Activated CD4-positive, alpha-beta memory T cell treated with anti-CD3 and anti-CD28 coated beads, Interleukin-2, amount 10 ng/mL, durations not matched to agents 7 days and 5 days (primary cell): Measurements from ENCODE around the gene CSNK2A2. TPM values are rescaled to one million over a fixed set of nuclear protein-coding genes. Genes with fewer than 3 reads are reported as not detected.

Experiments used
- CTCF ChIA-PET: fragments of 350-600 bp; sonication (Branson Sonifier 250); formaldehyde crosslinking; loops from one replicate; lab custom pipeline; 2021; ENCODE audit warnings: antibody characterized with exemption, inconsistent platforms; lab: Charles Lee
- POLR2A ChIA-PET: fragments of 350-600 bp; sonication (Branson Sonifier 250); formaldehyde crosslinking; loops from one replicate; lab custom pipeline; 2021; ENCODE audit warnings: antibody characterized with exemption; lab: Charles Lee
- DNase-seq: peaks from one replicate; pipeline ENCODE4 v3.0.0-alpha.2; 2020
- H3K27ac Mint-ChIP-seq: one replicate; pipeline ENCODE4 v1.8.0; 2021; ENCODE audit warnings: mild to moderate bottlenecking, mixed read lengths
- H3K27me3 Mint-ChIP-seq: one replicate; pipeline ENCODE4 v1.8.0; 2021; ENCODE audit warnings: mixed read lengths
- H3K36me3 Mint-ChIP-seq: one replicate; pipeline ENCODE4 v1.8.0; 2021; ENCODE audit warnings: low read depth, mixed read lengths
- H3K4me1 Mint-ChIP-seq: one replicate; pipeline ENCODE4 v1.8.0; 2021; ENCODE audit warnings: mixed read lengths
- H3K4me3 Mint-ChIP-seq: one replicate; pipeline ENCODE4 v1.8.0; 2021; ENCODE audit warnings: mild to moderate bottlenecking, mixed read lengths
- H3K9me3 Mint-ChIP-seq: one replicate; pipeline ENCODE4 v1.8.0; 2021; ENCODE audit warnings: mixed read lengths
- total RNA-seq, 2 experiments: library from RNA; stranded (reverse); gene quantifications; one replicate each; pipeline ENCODE4 v1.2.3, GENCODE V29; 2021

Gene CSNK2A2
- total RNA-seq, 2 experiments from 2014 or later, result 67.5 to 67.9 TPM

DNA sequence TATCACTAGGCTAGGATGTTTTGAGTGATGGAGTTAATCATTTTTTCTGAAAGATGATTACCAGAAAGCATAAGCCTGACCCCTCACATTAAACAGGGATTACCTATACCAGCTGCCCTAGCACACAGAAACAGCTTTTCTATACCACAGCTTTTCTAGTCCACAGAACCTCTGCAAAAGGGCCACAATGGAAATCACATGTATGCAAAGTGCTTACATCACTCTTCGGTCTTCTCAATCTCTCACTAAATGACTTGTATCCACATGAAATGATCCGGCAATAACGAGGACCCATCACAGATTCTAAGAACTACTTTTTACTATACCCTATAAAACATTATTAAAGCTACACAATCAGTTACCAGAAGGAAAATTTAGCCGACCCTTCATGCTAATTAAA lies 2.6 kb downstream of the CSNK2A2 start:
- H3K9me3 Mint-ChIP-seq, result no peaks in the 10 kb centered on the region
- peaks cover 61% of the 10 kb centered on the region for H3K36me3 Mint-ChIP-seq
- H3K27ac Mint-ChIP-seq, result no peak overlapping the region
- no peak overlapping the region for H3K4me3 Mint-ChIP-seq
- ChIA-PET CTCF (interaction anchor here (1.3 to 1.9 kb wide), 2 partner anchors 19 to 66 kb away, joined by 3 to 6 read pairs; partner anchors contain the start of gene CFAP20), POLR2A (interaction anchor here (1.0 to 1.2 kb wide), 3 partner anchors 18 to 66 kb away, joined by 3 read pairs; partner anchors contain the start of gene CFAP20)
- H3K27me3 Mint-ChIP-seq, result peaks cover 8% of the 10 kb centered on the region
- DNase-seq, result no peak
- peaks cover 54% of the 10 kb centered on the region for H3K4me1 Mint-ChIP-seq

DNA sequence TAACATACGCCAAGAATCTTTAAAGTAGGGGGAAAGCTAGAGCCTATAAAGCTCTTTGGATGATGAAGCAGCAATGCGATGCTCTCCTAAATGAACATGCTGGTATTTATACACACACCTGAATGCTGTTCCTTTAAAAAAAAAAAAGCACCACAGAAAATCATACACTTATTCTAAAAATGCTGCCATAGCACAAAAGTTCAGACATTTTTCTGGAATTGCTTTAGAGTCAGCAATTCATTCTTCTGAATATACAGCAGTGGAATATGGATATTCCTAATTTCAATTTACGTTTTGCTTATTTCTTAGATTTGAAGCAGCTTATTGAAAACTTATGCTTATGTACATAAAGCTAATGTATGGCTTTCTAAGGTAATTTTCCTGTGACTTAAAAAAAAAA lies 3.1 kb downstream of the CSNK2A2 start:
- Mint-ChIP-seq H3K27ac (no peak overlapping the region), H3K36me3 (peaks cover 66% of the 10 kb centered on the region), H3K27me3 (peaks cover 2% of the 10 kb centered on the region), H3K4me3 (no peak overlapping the region), H3K4me1 (peaks cover 54% of the 10 kb centered on the region), H3K9me3 (no peaks in the 10 kb centered on the region)
- DNase-seq, result no peak
- CTCF ChIA-PET, result interaction anchor here (0.6 to 1.9 kb wide), 5 partner anchors 10 to 65 kb away, joined by 3 to 6 read pairs (median 4); partner anchors contain the start of gene CFAP20
- POLR2A ChIA-PET, result interaction anchor here (1.2 kb wide), 1 partner anchor 55 kb away, joined by 3 read pairs; a partner anchor contains a TSS

GRCh38 chr16:58187665-58188421 lies 10.1 kb downstream of the CSNK2A2 start:
- H3K4me1 Mint-ChIP-seq, result peaks cover 18% of the 10 kb centered on the region
- DNase-seq, result no peak
- no peak overlapping the region for H3K4me3 Mint-ChIP-seq
- no peaks in the 10 kb centered on the region for H3K27me3 Mint-ChIP-seq
- CTCF ChIA-PET, result no interaction called here
- no peaks in the 10 kb centered on the region for H3K9me3 Mint-ChIP-seq
- POLR2A ChIA-PET, result interaction anchor here (1.0 to 1.9 kb wide), 5 partner anchors 9 to 59 kb away, joined by 4 to 9 read pairs (median 4); partner anchors contain the start of gene CFAP20
- no peak overlapping the region for H3K27ac Mint-ChIP-seq
- H3K36me3 Mint-ChIP-seq, result peaks cover 80% of the 10 kb centered on the region

DNA sequence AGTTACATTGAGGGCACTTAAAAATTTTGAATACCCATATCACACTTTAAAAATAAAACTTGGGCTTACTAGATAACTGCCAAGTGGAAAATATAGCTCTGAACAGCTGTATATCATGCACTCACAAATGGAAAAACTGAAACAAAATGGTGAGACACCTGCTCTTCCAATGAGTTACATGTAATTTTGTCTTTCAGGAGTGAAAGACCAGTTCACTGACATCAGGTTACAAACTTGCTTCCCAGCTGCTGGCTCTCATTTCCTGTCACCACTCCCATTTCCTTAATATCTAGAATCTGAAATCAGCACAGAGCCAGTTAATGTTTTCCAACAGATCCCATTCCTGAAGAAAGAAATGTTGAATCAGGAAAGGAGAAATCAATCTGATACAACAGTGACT lies 10.8 kb downstream of the CSNK2A2 start:
- Mint-ChIP-seq H3K4me3 (no peak overlapping the region), H3K9me3 (no peaks in the 10 kb centered on the region)
- POLR2A ChIA-PET, result interaction anchor here (1.0 to 1.8 kb wide), 4 partner anchors 10 to 58 kb away, joined by 4 to 5 read pairs (median 4); partner anchors contain the start of gene CFAP20

DNA sequence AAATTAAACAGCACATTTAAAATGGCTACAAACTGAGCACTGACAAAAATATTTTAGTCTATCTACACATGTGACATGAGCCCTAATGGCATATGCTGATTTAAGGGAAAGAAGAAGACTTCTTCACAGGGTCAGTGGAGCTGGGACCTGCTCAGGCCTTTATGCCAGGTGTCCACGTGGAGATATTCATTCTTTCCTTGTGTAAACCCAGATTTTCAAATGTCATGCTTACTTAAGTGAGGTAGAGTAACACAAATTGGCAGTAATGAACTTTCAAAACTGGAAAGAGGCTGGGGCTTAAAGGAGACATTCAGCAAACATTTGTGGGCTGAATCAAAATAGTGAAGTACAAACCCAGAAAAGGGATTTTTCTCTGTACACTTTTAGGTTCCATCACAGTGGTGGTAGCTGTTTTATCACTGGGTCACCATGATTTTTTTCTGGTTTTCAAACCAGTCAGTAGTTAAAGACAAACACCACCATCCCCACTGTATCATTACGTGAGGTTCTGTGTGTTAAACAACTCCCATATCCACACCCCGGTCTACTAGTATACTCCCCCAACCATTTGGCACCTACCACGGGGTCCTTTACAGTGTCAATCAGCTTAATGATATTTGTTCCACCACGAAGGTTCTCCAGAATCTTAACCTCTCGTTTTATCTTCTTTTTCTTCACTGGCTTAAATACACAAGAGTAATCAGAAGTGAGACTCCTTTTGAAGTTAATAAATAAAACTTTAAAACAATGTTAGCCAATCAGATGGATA lies 11.5 kb downstream of the CSNK2A2 start:
- Mint-ChIP-seq H3K36me3 (peaks cover 80% of the 10 kb centered on the region), H3K9me3 (no peaks in the 10 kb centered on the region), H3K4me3 (no peak overlapping the region), H3K4me1 (peaks cover 9% of the 10 kb centered on the region), H3K27me3 (no peaks in the 10 kb centered on the region), H3K27ac (no peak overlapping the region)
- ChIA-PET CTCF (interaction anchor here (1.1 kb wide), 1 partner anchor 10 kb away, joined by 3 read pairs; no protein-coding TSS in a partner anchor), POLR2A (interaction anchor here (1.5 to 1.8 kb wide), 2 partner anchors 9 to 10 kb away, joined by 4 read pairs; no protein-coding TSS in a partner anchor)
- DNase-seq, result no peak

More for the DNA sequence above, 10.8 kb downstream of the CSNK2A2 start:
- H3K27me3 Mint-ChIP-seq, result no peaks in the 10 kb centered on the region
- H3K36me3 Mint-ChIP-seq, result peaks cover 80% of the 10 kb centered on the region
- CTCF ChIA-PET, result no interaction called here
- DNase-seq, result no peak
- no peak overlapping the region for H3K27ac Mint-ChIP-seq
- peaks cover 13% of the 10 kb centered on the region for H3K4me1 Mint-ChIP-seq

DNA sequence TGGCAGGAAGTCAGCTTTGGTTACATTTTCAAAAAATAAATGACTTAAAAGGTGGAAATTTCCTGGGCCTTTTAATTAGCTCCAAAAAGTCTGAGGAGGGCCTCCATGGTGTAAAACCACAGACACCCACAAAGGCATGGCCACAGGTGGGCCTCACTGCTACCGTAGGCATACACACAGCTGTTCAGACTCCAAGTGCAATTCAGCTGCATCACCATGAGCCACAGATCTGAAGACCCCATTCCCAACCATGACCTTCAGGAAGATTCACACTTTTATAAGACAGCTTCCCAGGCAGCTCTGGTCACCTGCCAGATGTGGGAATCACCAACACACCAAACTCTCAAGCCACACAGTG lies 20.6 kb downstream of the CSNK2A2 start:
- Mint-ChIP-seq H3K4me3 (no peak overlapping the region), H3K9me3 (no peaks in the 10 kb centered on the region), H3K27me3 (no peaks in the 10 kb centered on the region), H3K27ac (peak overlapping the region; percentile 80), H3K4me1 (peaks cover 29% of the 10 kb centered on the region), H3K36me3 (peaks cover 75% of the 10 kb centered on the region)
- POLR2A ChIA-PET, result interaction anchor here (0.8 to 2.0 kb wide), 8 partner anchors 10 to 215 kb away, joined by 3 to 9 read pairs (median 4); partner anchors contain the start of genes CFAP20, CSNK2A2 and GINS3
- CTCF ChIA-PET, result interaction anchor here (1.0 to 1.4 kb wide), 6 partner anchors 12 to 178 kb away, joined by 3 to 4 read pairs (median 3); no protein-coding TSS in a partner anchor
- peak; percentile 38 for DNase-seq

DNA sequence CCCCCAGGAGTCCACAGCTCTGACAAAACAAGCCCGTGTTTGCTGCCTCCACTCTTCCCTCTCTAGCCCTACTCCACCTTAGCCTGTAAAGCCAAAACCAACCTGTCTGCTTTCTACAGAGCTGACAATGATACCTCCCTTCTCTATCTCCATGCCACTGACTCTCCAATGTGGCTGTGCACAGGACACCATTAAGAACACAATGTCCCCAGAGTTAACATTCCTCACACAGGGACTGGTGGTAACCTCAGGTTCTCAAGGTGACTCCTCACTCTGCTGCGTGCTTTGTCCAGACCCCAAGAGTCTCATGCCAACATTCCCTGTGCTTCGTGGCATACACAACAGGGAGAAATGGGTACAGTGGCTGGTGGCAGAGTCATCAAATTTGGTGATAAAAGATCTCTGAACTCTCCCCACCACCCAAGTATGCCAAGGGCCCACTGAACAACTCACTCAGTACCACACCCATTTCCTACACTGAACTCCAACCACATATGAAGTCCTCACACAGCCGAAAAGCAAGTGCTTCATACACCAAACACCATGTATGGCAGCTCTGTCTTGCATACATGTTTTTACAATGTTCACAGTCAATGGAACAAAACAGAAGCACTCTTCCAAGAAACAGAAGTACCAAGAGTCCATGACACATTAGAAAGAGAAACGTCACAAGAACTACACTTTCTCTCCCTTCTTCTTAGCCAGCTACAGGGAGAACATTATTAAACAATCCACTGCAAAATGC lies 21.1 kb downstream of the CSNK2A2 start:
- POLR2A ChIA-PET, result interaction anchor here (0.8 to 2.0 kb wide), 8 partner anchors 10 to 216 kb away, joined by 3 to 9 read pairs (median 4); partner anchors contain the start of genes CFAP20, CSNK2A2 and GINS3
- H3K4me3 Mint-ChIP-seq, result no peak overlapping the region

GRCh38 chr16:58170223-58170622 lies 27.7 kb downstream of the CSNK2A2 start:
- no peak overlapping the region for H3K4me3 Mint-ChIP-seq
- no peak overlapping the region for H3K27ac Mint-ChIP-seq
- no peaks in the 10 kb centered on the region for H3K27me3 Mint-ChIP-seq
- H3K36me3 Mint-ChIP-seq, result peaks cover 65% of the 10 kb centered on the region
- CTCF ChIA-PET, result no interaction called here
- POLR2A ChIA-PET, result interaction anchor here (0.7 to 0.9 kb wide), 2 partner anchors 31 to 41 kb away, joined by 3 to 4 read pairs; partner anchors contain the start of gene CFAP20
- no peaks in the 10 kb centered on the region for H3K4me1 Mint-ChIP-seq
- no peaks in the 10 kb centered on the region for H3K9me3 Mint-ChIP-seq
- no peak for DNase-seq

More for the DNA sequence above, 21.1 kb downstream of the CSNK2A2 start:
- CTCF ChIA-PET, result interaction anchor here (1.0 to 1.4 kb wide), 7 partner anchors 13 to 177 kb away, joined by 3 to 4 read pairs (median 3); no protein-coding TSS in a partner anchor
- Mint-ChIP-seq H3K4me1 (peaks cover 29% of the 10 kb centered on the region), H3K27me3 (no peaks in the 10 kb centered on the region), H3K36me3 (peaks cover 75% of the 10 kb centered on the region), H3K27ac (peak overlapping the region; percentile 80), H3K9me3 (no peaks in the 10 kb centered on the region)
- DNase-seq, result peak; percentile 22

DNA sequence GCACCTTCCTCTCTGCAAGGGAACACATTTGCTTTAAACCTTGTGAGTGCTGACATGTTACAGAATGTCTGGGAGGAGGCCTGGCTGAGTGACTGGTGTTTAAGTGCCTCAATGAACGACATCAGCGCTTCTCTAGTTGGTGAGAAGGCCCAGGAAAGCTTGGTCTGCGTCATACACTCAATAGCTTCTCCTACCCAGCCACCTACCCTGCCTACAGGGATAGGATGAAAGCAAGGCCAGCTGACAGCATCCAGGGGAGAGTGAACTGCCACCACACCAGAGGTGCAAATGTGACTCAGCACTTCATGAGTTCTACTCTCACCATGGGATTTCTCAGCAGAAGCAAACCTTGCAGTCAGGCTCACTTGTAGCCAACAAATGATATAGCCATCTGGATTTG lies 37.1 kb downstream of the CSNK2A2 start:
- Mint-ChIP-seq H3K27me3 (no peaks in the 10 kb centered on the region), H3K4me1 (no peaks in the 10 kb centered on the region), H3K9me3 (no peaks in the 10 kb centered on the region), H3K36me3 (peaks cover 43% of the 10 kb centered on the region), H3K27ac (no peak overlapping the region), H3K4me3 (no peak overlapping the region)
- ChIA-PET CTCF (interaction anchor here (0.6 kb wide), 1 partner anchor 873 kb away, joined by 3 read pairs; no protein-coding TSS in a partner anchor), POLR2A (interaction anchor here (1.3 kb wide), 1 partner anchor 16 kb away, joined by 3 read pairs; no protein-coding TSS in a partner anchor)
- no peak for DNase-seq

DNA sequence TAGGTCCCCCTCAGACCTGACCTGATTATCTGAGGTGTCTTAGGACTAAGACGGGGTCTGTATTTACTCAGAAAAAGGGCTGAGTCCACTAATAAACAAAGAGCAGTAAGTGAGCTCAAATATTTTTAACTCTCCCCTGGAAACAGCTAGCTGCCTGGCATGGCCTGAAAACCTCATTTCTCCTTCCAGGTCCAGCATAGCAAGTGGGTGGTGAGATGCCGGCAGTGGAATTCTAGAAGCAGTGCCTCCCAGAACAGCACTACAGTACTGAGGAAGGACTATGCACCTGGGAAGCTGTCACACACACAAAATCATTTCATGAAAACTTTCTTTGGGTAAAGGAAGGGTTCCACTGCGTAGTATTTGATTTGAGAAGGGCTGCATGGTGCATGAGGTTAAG lies 39.2 kb downstream of the CSNK2A2 start:
- Mint-ChIP-seq H3K9me3 (no peaks in the 10 kb centered on the region), H3K36me3 (peaks cover 24% of the 10 kb centered on the region), H3K4me3 (no peak overlapping the region), H3K27me3 (no peaks in the 10 kb centered on the region), H3K27ac (no peak overlapping the region), H3K4me1 (no peaks in the 10 kb centered on the region)
- ChIA-PET POLR2A (no interaction called here), CTCF (no interaction called here)
- no peak for DNase-seq

DNA sequence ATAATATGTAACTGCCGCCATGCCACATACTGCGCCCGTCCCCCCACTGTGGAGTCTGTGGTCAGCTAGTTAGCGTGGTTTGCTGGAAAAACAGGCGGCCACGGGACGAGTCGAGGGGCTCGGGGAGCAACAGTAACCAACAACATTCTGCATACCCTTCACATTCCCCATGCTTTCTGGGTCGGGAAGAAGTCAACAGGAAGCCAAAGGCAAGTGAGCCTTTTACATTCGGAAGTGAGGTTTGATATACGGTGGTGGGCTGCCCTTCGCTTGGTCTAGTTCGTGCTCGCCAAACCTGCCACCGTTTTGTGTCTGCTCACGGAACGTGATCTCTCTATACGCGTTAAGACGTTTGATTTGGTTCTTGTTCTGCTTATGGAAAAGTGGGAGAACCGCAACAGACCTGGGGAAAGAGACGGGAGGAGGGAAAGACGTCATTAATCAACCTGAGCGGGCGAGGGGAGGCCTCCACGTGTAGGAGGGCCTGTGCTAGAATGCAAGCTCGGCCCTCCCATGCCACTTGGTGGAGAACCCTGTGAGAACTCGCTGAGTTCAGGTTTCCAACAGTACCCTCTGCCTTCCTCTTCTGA lies 39.9 kb downstream of the CSNK2A2 start:
- Mint-ChIP-seq H3K4me1 (no peaks in the 10 kb centered on the region), H3K4me3 (no peak overlapping the region), H3K9me3 (no peaks in the 10 kb centered on the region), H3K27ac (no peak overlapping the region), H3K27me3 (no peaks in the 10 kb centered on the region), H3K36me3 (peaks cover 19% of the 10 kb centered on the region)
- POLR2A ChIA-PET, result no interaction called here
- CTCF ChIA-PET, result no interaction called here
- no peak for DNase-seq
